ENCODE data around the gene UTP14A.

DNA sequence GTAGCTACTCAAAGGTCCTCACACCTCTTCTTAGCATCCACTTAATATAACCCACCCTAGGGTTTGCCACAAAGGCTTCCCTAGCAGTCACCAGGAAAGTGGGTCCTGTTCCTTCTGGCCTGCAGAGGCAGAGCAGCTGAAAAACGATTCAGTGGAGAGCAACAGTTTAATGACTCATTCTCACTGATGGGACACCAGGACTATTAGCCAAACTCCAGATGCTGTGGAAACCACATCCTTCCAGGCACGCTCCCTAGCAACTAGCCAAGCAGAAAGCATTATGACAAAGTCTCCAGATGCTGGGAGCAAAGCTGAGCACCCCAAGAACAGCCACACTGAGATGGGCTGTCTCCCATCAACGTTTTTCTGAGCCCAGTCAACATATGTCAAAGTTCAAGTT, 30.3 kb upstream of the UTP14A start:
- TF ChIP-seq, protein P1, sequence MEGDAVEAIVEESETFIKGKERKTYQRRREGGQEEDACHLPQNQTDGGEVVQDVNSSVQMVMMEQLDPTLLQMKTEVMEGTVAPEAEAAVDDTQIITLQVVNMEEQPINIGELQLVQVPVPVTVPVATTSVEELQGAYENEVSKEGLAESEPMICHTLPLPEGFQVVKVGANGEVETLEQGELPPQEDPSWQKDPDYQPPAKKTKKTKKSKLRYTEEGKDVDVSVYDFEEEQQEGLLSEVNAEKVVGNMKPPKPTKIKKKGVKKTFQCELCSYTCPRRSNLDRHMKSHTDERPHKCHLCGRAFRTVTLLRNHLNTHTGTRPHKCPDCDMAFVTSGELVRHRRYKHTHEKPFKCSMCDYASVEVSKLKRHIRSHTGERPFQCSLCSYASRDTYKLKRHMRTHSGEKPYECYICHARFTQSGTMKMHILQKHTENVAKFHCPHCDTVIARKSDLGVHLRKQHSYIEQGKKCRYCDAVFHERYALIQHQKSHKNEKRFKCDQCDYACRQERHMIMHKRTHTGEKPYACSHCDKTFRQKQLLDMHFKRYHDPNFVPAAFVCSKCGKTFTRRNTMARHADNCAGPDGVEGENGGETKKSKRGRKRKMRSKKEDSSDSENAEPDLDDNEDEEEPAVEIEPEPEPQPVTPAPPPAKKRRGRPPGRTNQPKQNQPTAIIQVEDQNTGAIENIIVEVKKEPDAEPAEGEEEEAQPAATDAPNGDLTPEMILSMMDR (IDR thresholded peaks at IDR 0.05; ENCODE audit: insufficient read depth, low read length) = no peak
- TF ChIP-seq POLR2AphosphoS5 (IDR thresholded peaks at IDR 0.05; ENCODE audit: low read depth) (no peak), GABPA (IDR thresholded peaks at IDR 0.05; ENCODE audit: low read depth) (no peak), SPI1 (IDR thresholded peaks at IDR 0.05; ENCODE audit: borderline replicate concordance, low read depth) (no peak)
- TF ChIP-seq, protein P2, sequence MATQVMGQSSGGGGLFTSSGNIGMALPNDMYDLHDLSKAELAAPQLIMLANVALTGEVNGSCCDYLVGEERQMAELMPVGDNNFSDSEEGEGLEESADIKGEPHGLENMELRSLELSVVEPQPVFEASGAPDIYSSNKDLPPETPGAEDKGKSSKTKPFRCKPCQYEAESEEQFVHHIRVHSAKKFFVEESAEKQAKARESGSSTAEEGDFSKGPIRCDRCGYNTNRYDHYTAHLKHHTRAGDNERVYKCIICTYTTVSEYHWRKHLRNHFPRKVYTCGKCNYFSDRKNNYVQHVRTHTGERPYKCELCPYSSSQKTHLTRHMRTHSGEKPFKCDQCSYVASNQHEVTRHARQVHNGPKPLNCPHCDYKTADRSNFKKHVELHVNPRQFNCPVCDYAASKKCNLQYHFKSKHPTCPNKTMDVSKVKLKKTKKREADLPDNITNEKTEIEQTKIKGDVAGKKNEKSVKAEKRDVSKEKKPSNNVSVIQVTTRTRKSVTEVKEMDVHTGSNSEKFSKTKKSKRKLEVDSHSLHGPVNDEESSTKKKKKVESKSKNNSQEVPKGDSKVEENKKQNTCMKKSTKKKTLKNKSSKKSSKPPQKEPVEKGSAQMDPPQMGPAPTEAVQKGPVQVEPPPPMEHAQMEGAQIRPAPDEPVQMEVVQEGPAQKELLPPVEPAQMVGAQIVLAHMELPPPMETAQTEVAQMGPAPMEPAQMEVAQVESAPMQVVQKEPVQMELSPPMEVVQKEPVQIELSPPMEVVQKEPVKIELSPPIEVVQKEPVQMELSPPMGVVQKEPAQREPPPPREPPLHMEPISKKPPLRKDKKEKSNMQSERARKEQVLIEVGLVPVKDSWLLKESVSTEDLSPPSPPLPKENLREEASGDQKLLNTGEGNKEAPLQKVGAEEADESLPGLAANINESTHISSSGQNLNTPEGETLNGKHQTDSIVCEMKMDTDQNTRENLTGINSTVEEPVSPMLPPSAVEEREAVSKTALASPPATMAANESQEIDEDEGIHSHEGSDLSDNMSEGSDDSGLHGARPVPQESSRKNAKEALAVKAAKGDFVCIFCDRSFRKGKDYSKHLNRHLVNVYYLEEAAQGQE (IDR thresholded peaks at IDR 0.05; ENCODE audit: insufficient replicate concordance, low read depth) = no peak
